Hematopoietic multipotent progenitor cell treated with erythropoietin and hydrocortisone succinate and interleukin-3 and kit ligand, for 6 days (in vitro differentiated cells): ENCODE data around the gene NCEH1.
"Not testable (repeated sequence)": the region's sequence is repeated elsewhere in the genome, so short reads cannot be mapped to it uniquely, and the experiment has no call there.

ENCODE experiments used
- DNase-seq: peaks from one replicate; pipeline ENCODE4 v3.0.0-alpha.2; 2015

NCEH1 gene

DNA sequence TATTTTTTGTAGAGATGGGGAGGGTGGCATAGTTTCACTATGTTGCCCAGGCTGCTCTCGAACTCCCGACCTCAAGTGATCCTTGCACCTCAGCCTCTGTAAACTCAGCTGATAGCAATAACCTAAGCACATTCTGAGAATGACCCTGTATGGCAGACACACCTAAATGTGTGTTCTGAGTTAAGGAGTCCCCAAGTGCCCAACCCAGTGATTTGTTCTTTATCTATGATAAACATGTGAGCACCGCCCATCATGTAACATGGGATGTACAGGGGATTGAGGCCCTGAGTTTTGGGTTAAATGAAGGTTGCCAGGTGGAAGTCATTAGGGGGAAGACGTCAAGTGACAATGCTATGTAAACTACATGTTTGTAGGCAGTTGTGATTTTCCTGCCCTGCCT, 5.7 kb downstream of the NCEH1 start:
- DNase-seq = peak; percentile 93

- DNase-seq = peak; percentile 37
These were observed 6.9 kb downstream of the NCEH1 start for GRCh38 chr3:172704001-172704400.

DNA sequence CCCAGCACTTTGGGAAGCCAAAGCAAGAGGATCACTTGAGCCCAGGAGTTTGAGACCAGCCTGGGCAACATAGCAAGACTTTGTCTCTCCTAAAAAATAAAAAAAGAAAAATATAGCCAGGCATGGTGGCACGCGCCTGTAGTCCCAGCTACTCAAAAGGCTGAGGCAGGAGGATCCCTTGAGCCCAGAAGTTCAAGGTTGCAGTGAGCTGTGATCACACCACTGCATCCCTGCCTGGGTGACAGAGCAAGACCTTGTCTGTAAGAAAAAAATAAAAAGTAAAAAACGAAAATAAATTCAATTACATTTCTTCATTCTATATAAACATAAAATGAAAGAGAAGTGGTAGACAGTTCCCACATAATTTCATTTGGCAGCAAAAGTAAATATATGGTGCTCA, 8.1 kb downstream of the NCEH1 start:
- not testable (repeated sequence) for DNase-seq

GRCh38 chr3:172702256-172702655, 8.6 kb downstream of the NCEH1 start:
- DNase-seq = peak; percentile 77

DNA sequence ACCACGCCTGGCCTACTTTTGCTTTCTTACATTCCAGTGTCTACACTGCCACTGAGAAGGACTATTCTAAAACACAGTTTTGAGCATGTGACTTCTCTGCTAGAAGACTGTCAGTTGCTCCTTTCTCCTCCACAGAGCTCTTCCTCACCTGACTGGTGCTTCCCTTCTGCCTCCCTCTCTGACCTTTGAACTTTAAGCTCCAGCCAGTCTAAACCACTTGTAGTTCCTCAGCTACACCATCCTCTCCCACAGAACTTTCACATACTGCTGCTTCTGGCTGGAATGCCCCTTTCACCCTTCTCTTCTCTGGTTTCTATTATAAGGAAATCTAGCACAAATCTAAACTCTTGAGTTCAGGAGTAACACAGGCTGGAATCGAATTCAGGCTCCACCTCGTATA, 9.1 kb downstream of the NCEH1 start:
- DNase-seq = no peak

- DNase-seq = peak; percentile 61
These were observed 9.9 kb downstream of the NCEH1 start for GRCh38 chr3:172700936-172701455.

GRCh38 chr3:172700256-172700655, 10.6 kb downstream of the NCEH1 start:
- no peak for DNase-seq

GRCh38 chr3:172699031-172699430, 11.8 kb downstream of the NCEH1 start:
- no peak for DNase-seq

DNA sequence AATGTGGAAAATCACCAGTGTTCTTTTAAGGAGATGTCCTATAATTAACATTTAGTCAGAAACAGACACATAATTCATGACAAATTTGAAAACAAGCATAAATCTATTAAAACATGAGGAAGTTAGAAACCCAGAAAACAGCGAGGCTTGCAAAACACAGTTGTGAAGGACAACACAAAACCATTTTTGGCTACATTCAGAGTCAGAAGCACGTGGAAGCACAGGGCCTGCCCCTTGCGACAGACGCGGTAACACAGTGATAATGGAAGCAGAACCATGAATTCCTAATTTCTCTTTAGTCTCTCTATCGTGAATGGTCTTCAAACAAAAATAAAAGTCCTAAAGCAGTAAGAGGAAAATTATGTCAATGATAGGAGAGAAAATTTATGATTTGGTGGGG, 12.2 kb downstream of the NCEH1 start:
- DNase-seq = peak; percentile 55

DNA sequence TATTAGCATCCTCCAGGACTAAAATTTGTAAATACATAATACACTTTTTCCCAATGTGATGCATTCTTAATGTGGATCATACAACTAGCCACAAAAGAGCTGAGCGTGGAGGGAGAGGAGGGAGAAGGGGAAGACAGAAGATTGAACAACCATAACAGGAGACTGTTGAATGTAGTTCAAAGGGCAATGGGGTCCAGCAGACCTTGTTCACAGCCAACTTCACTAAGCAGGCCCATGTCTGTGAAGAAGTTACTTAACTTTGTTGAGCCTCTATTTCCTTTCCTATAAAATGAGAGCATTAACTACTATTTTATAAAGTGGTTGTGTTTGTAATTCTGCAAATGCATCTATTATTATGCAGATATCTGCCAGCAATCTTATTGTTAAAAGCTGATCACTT, 13.3 kb downstream of the NCEH1 start:
- no peak for DNase-seq

DNA sequence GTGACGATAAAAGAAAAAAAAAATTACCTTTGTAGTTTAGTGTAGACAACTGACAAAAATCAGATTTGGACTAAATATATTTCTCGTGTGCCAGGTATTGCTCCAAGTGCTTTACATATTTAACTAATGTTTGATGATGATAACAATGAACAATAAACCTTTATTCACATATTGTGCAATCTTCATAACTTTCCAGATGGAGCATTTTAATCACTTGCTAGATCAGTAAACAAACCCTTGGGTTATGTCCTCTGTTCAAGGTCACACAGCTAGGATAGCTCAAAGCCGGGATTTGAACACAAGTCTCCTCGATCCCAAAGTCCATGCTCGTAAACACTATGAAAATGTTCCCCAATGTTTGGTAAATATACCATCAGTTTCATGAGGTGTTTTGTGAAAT, 14.5 kb downstream of the NCEH1 start:
- DNase-seq = no peak

- DNase-seq = no peak
These were observed 16.2 kb downstream of the NCEH1 start for GRCh38 chr3:172694573-172695246.

- DNase-seq = no peak
These were observed 18.0 kb downstream of the NCEH1 start for GRCh38 chr3:172692751-172693338.

DNA sequence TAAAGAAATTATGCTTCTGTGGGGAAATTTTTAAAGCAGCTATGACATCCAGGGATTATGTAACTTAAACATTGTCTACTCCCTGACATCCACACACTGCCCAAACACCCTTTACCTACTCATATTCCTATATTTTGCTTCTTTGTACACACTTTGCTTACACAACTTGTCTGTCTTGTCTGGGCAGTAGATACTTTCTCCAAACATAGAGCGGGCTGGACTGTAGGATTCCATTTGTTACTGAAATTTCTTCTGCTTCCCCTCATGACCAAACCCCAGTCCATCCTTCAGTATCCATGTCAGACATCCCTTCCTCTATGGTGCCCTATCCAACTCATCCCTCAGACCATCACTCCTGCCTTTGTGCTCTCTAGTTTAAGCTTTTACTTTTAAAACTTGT, 19.9 kb downstream of the NCEH1 start:
- DNase-seq = no peak

- no peak for DNase-seq
These were observed 22.3 kb downstream of the NCEH1 start for GRCh38 chr3:172688588-172688987.

- DNase-seq = no peak
These were observed 23.4 kb downstream of the NCEH1 start for GRCh38 chr3:172687501-172687900.

- no peak for DNase-seq
These were observed 25.3 kb downstream of the NCEH1 start for GRCh38 chr3:172685331-172686214.

DNA sequence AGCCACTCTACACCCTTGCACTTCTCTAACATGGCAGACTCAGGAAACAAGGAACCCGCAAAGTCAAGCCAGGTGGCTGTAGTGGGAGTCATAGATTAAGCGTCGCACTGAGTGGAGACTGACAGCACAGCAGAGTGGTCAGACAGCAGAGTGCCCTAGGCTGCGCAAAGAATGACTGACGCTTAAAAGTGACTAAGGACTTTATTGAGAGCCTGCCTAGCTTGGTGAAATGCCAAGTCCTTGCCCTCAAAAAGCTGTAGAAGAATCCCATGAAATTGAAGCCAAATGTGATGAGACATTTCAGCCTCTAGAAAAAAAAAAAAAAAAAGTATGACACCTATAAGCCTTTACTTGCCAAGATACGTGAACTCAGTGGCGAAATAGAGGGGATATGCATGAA, 30.2 kb downstream of the NCEH1 start:
- no peak for DNase-seq

GRCh38 chr3:172679599-172679998, 31.3 kb downstream of the NCEH1 start:
- no peak for DNase-seq

DNA sequence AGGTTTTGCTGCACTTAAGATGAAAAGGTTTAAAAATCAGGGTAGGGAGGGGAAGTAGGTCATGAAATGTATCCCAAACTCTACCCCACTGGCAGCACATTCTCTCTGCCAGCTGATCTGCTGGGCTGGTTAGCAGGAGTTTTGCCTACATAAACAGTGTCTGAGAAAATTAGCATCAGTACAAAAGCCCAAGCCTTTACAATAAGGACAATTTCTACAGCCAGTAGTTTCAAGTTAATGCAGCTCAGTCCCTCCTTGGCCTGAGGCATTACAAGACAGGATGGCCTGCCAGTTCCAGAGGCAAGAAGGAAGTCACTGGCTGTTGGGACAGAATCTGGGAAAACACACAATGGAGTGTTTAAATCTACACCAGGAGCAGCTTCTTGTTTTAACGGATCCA, 32.8 kb downstream of the NCEH1 start:
- DNase-seq = no peak

GRCh38 chr3:172676196-172676922, 34.5 kb downstream of the NCEH1 start:
- DNase-seq = no peak

- DNase-seq = peak; percentile 82
These were observed 35.2 kb downstream of the NCEH1 start for GRCh38 chr3:172675441-172676193.
